Left cardiac atrium (tissue), 4 donors: ENCODE results near the gene LIMS2. TPM values are rescaled to one million over a fixed set of nuclear protein-coding genes. Genes with fewer than 3 reads are reported as not detected.

Experiments used
- ATAC-seq, 2 donors: fragments of 200-7000 bp; cut with Tn5 transposase; one replicate each; pipeline ENCODE4 v1.9.1; 2020; ENCODE audit warnings: mild to moderate bottlenecking in 2 of 2, moderate library complexity in 2 of 2
- DNase-seq: peaks from one replicate; pipeline ENCODE4 v3.0.0-alpha.2; 2020
- intact Hi-C, 2 donors: fragments of 100-400 bp; cut with DNase I; formaldehyde crosslinking; loops; one replicate each; pipeline versions ENCODE4 v1.14.1 to v1.15.1; 2022 to 2023
- total RNA-seq, 2 donors: library from RNA; stranded (reverse); fragmentation: NEBNext Ultra II Directional; extraction: Animal tissue kit (Norgen Biotek cat#: 25700); gene quantifications; one replicate each; pipeline ENCODE4 v1.2.1, GENCODE V29; 2021
- donor health status: DM: no; HTN: yes; CAD: no.
- donor health status: DM: no; HTN: yes; CAD: no; lungs with severe emphysema.
- donor health status: DM: yes; HTN: yes; CAD: no.
- donor health status: Dilated cardiomyopathy.

The LIMS2 gene
- total RNA-seq, 2 donors from 2014 or later: 157 to 204 TPM

DNA sequence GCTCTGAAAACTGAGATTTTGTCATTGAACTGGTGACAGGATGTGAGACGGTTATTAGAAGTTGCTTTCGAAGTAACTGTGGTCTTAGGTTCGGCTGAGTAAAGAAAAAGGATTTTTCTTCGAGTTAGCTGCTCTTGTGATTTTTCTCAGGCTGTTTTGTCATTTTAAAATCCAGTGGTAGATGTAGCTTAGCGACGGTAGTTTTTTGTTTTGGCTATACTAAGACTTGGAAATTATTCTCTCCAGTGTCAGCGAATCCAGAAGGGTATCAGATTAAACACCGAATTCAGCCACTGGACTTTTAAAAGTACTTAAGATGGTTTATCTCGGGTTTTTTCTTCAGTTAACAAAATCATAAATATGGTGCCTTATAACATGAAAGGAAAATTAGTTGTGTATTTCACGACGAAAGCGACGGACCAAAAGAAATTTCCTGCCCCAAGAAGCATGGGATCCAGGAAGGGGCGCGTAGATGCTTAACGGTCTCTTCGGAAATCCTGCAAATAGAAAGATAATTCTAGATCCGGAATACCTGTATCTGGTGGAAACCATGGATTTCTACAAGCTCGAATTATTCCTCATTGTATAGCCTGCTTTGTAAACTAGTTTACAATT lies 27.2 kb upstream of the LIMS2 start:
- intact Hi-C loops: loop anchor here in 1 of 2 donors (5.0 kb wide), 1 partner anchor 175 kb away; the partner anchor contains the start of gene IWS1
- DNase-seq (no peak), ATAC-seq (no peak)

DNA sequence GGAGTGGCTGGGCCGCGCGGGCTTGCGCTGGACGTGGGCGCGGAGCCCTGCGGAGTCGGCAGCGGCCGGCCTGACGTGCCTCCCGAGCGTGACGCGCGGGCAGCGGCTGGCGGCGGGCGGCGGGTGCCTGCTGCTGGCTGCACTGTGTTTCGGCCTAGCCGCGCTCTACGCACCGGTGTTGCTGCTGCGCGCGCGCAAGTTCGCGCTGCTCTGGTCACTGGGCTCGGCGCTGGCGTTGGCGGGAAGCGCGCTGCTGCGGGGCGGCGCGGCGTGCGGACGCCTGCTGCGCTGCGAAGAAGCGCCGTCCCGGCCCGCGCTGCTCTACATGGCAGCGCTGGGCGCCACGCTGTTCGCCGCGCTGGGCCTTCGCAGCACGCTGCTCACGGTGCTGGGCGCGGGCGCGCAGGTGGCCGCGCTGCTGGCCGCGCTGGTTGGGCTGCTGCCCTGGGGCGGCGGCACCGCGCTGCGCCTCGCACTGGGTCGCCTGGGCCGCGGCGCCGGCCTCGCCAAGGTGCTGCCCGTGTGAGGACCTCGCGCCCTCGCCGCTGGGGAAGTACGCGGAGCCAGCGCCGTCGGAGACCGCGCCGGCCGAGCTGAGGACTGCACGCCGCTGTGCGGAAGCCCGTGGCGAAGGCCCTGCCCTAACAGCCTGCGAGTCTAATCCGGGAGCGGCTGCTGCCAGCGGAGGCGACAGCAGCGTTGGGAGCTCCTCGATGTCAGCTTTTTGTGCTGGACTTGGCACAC lies 26.5 kb upstream of the LIMS2 start:
- ATAC-seq: peak; percentile 69 to 77
- intact Hi-C loops: loop anchor here in 1 of 2 donors (5.0 kb wide), 1 partner anchor 175 kb away; the partner anchor contains the start of gene IWS1

DNA sequence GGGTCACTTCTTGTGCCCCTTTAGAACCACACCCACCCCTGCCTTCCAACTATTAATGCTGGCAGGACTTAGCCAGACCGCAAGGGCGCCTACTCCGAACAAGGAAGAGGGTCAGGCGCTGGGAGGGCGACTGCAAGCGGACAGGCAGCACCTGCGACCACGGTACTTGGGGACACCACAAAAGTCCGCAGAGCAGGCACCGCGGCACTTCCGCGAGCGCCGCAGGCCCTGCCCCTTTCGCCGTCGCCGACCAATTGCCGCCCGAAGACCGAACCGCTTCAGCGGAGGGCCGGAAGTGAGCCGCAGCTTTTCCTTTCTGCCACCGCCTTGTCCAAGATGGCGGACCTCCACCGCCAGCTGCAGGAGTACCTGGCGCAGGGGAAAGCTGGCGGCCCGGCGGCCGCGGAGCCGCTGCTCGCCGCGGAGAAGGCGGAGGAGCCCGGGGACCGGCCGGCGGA lies 25.9 kb upstream of the LIMS2 start, which contains the start of gene SFT2D3:
SFT2D3 (plus strand) TSS at position 305 of the 458 bp plus-strand sequence; CDS start at position 337, 32 bp downstream.
- intact Hi-C loops: loop anchor here in 1 of 2 donors (5.0 kb wide), 1 partner anchor 174 kb away; the partner anchor contains the start of gene IWS1
- DNase-seq: peak; percentile 93
- ATAC-seq: peak; percentile 89 to 93

More for the DNA sequence above, 26.5 kb upstream of the LIMS2 start:
- peak; percentile 82 for DNase-seq

DNA sequence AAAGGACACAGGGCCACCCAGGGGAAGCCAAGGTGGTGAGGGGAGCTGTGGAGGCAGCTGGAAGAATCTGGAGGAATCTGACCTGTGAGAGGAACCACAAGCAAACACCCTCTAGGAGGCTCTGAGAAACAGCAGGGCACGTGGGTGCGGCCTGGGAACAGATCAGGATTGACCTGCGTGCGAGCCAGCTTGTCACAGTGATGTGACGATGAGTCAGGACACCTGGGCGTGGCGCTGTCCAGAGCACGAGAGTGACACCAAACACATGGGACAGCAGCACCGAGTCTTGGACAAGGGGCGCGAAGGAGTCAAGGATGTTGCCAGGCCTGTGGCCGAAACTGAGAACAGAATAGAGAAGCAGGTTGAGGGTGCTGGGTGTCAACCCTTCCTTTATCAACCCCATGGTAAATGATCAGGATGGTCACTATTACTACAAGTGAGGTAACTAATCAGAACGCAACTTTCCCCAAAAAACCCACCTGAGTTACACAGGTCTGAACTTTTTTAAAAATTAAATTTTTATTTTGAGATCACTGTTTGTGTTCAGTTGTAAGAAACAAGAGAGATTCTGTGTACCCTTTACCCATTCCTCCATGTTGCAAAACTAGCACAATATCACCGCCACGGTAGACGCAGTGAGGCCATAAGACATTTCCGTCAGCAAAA lies 25.3 kb upstream of the LIMS2 start:
- DNase-seq: peak; percentile 78
- intact Hi-C loops: loop anchor here in 1 of 2 donors (5.0 kb wide), 1 partner anchor 173 kb away; the partner anchor contains the start of gene IWS1
- ATAC-seq: peak; percentile 5 to 62

DNA sequence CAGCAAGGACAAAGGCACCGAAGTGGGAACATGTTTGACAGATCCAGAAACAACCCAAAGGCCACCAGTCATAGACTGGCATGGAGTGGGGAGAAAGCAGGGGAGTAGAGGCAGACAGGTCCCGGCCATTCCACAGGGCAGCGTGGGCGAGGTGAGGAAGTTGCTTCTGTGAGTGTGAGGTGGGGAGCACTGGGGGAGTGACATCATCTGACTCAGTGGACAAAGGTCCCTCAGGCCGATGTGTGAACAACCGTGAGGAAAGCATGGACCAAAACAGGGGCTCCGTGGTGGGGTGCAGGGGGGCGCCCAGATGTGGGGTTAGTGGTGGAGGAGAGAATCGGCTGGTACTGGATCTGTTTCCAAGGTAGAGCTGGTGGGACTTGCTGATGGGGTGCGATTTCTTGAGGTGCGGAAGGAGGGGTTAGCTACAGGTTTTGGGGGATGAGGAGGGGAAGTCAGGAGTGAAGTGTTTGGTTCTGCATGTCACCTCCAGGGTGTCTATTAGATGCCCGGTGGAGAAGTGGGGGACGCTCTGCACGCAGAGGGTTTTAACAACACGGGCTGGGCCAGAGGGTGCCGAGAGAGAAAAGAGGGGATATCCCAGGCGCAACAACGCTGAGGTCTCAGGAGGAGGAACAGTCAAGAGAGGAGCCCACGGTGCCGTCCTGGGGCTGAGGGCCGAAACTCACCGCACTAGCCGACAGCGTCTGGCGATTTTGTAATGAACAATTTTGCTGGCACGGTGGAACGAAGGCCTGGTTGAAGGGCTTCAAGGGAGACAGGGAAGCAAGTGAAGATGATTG lies 23.4 kb upstream of the LIMS2 start:
- ATAC-seq (no peak), DNase-seq (no peak)
- intact Hi-C loops: loop anchor here in 1 of 2 donors (10.0 kb wide), 1 partner anchor 104 kb away; no protein-coding TSS in a partner anchor

DNA sequence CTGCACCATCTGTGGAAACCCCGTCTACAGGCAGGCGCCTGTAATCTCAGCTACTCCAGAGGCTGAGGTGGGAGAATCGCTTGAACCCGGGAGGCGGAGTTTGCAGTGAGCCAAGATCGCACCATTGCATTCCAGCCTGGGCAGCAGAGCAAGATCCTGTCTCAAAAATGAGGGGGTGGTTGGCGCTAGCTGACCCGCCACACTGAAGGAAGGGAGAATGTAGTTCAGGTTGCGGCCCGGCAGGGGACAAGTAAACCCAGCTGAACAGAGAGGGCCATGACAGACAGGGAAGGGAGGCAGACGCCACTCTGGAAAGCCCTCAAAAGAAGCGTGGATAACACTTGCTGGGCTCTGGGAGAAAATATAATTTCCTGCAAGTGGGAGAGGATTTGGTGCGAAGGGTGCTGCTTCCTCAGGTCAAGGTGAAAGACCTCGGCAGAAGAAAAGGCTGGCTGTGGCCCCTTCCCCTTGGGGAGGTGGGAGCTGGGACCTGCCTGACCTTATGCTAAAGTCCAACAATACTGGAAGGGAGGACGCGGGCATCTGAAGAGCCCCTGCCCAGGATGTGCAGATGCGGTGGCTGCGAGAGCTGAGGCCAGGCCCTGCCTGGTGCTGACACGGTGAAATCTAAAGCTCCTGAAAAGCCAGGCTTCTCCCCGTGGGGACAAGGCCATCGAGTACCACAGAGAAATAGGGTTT lies 22.3 kb upstream of the LIMS2 start:
- no peak for DNase-seq
- no peak for ATAC-seq
- intact Hi-C loops: loop anchor here in 1 of 2 donors (10.0 kb wide), 1 partner anchor 103 kb away; no protein-coding TSS in a partner anchor

DNA sequence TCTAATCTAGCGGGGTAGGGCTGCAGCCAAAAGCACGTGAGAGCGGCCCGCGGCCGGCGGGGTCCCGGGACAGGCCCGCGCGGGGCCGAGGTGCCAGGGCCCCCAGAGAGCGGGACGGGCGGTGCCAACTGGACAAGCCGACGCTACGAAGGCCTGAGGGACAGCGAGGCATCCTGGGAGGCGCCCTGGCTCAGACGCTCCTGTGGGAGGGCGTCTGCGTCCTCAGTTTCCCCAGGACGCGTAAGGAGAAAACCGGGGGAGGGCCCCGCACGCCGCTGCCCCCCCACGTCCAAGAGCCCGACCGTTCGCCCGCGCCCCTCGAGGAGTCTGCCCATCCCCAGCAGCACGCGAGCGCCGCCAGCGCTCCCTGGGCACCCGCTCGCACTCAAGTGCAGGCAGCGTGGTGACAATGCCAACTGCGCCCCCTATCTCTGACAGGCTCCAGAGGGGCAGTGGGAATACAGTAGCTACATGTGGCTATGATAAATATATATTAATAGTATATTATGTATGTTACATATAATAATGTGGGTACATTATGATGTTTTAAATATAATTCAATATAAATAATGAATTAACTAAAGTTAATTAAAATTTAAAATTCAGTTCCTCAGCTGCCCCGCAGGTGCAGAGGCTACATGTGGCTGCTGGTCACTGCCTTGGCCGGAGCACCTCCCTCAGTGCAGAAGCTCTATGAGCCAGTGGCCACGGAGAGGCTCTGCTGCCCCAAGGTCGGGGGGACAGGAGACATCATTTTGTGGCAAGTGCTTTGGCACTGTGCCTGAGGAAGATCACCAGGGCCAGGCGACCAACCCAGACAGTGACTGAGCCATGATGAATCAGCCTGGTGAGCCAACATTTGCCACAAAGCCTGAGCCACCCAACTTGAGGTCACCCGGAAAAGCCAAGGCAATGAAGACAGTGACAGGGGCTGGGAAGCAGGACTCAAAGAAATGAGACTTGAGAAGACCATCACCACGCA lies 20.5 kb upstream of the LIMS2 start:
- ATAC-seq: peak; percentile 78 to 85
- peak; percentile 85 for DNase-seq
- intact Hi-C loops: loop anchor here in 1 of 2 donors (10.0 kb wide), 1 partner anchor 101 kb away; no protein-coding TSS in a partner anchor

DNA sequence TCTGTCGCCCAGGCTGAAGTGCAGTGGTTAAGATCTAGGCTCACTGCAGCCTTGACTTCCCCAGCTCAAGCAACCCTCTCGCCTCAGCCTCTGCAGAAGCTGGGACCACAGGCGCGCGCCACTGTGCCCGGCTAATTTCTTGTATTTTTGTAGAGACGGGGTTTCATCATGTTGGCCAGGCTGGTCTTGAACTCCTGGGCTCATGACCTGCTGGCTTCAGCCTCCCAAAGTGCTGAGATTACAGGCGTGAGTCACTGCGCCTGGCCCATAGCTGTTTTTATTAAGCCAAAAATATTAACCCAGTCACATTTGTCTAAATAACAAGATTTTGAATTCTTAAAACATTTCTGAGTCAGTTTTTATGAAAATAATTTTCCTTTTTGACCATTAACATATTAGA lies 19.7 kb upstream of the LIMS2 start:
- ATAC-seq: peak; percentile 56
- intact Hi-C loops: loop anchor here in 1 of 2 donors (10.0 kb wide), 1 partner anchor 100 kb away; no protein-coding TSS in a partner anchor
- peak; percentile 64 for DNase-seq

DNA sequence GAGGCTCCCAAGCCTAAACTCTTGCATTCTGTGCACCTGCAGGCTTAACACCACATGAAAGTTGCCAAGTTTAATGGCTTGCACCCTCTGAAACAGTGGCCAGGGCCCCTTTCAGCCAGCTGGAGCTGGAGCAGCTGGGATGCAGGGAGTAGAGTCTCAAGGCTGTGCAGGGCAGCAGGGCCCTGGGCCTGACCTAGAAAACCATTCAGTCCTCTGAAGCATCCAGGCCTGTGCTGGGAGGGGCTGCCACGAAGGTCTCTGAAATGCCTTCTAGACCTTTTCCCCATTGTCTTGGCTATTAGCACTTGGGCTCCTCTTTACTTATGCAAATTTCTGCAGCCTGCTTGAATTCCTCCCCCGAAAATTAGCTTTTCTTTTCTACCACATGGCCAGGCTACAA lies 15.4 kb upstream of the LIMS2 start:
- no peak for ATAC-seq
- no peak for DNase-seq
- intact Hi-C loops: loop anchor here in 1 of 2 donors (10.0 kb wide), 1 partner anchor 96 kb away; no protein-coding TSS in a partner anchor

DNA sequence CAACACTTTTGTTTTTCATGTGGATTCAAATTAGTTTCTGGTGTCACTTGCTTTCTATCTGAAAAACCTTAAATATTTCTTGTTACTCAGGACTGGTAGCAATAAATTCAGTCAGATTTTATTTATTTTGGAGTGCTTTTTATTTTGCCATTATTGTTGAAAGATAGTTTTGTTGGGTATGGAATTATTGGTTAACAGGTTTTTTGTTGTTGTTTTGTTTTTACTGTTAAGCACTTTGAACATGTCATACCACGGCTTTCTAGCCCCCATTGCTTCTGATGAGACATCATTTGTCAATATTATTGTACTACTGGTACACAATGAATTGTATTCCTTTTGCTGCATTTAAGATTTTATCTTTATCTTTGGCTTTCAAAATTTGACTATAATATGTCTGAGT lies 13.1 kb upstream of the LIMS2 start:
- intact Hi-C loops: no loop called here

DNA sequence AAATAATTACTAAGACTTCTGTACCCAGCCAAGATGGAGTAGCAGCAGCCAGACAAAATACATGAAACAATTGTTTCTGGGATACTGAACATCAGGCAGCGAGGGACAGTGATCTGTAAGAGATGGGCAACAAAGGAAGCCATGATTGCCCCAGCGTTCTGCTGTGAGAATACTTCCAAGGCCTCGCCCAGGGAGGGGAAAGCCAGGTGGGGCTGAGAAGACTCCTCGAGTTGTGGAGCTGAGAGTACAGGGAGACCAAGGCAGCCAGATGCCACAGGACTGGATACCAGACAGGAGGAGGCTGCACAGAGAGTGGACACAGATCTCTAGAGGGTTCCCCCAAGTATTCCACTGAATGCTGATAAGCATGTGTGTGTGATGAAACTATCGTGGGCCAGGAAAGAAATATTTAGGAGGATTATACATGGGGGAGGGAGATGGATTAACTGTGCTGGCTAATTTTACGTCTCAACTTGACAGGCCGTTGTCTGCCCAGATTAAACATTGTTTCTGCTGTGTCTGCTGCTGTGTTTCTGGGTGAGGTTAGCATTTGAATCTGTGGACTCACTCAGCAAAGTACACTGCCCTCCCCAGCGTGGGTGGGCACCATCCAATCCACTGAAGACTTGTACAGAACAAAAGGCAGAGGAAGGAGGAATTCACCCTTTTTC lies 10.2 kb upstream of the LIMS2 start:
- intact Hi-C loops: no loop called here
- DNase-seq (no peak), ATAC-seq (peak; percentile 34 to 44)

More for the DNA sequence above, 13.1 kb upstream of the LIMS2 start:
- DNase-seq: no peak
- ATAC-seq: no peak

DNA sequence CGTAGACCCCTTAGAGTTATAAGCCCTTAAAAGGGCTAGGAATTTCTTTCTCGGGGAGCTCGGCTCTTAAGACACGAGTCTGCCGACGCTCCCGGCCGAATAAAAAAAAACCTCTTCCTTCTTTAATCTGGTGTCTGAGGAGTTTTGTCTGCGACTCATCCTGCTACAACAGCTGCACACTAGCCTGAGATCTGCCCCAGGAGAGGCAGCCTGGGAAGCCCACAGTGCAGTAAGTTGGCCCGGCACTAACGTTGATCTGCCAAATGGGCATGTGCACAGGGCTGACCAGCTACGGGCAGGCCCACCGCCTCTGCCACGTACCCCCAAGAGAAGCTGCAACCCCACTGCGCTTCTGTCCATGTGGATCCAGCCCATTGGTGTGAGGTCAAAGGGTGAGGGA lies 8.4 kb upstream of the LIMS2 start:
- intact Hi-C loops: no loop called here
- ATAC-seq: peak in 1 of 2 donors; percentile 78
- no peak for DNase-seq

DNA sequence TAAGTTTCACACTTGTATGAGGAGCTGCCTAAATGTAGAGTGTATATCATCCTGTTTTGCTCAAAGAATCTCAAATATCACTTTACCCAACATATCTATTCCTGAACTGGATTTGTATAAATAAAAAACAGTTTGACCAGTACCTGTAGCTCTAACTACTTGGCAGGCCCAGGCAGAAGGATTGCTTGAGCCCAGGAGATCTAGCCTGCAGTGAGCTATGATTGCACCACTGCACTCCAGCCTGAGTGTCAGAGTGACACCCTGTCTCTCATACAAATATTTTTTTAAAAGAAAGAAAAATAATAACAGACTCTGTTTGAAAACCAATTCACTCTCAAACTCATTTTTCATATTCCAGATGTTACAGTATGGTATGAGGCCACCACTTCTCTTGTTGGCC lies 7.7 kb upstream of the LIMS2 start:
- no peak for ATAC-seq
- intact Hi-C loops: no loop called here
- no peak for DNase-seq

DNA sequence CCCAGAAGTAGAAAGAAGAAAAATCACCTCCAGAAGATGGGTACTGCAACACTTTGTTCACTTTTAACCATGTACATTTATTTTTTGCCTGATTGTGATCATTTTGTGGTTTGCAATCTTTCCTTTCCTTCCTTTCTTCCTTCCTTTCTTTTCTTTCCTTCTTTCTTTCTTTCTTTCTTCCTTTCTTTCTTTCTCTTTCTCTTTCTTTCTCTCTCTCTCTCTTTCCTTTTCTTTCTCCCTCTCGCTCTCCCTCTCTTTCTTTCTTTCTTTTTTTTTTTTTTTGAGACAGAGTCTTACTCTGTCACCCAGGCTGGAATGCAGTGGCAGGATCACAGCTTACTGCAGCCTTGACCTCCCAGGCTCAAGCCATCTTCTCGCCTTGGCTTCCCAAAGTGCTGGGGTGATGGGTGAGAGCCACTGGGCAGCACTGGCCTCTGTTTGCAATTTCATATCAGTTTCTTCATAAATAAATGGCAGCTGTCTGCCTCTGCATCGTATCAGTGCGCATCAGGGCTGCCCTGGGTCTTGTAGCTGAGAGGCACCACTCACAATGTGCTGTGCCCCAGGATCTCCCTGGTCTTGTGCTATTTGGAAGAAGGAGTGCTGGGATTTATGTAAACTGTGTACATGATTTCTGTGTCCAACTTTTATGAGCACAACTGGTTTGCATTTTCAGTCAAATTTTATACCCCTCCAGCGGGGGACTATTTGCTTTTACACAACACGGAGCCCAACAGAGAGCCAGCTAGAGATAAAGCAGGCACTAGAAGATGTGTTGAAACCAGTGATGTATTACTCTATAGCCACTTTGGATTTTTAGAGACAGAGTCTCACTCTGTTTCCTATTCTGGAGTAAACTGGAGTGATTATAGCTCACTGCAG lies 6.9 kb upstream of the LIMS2 start:
- intact Hi-C loops: no loop called here
- ATAC-seq (no peak), DNase-seq (no peak)

DNA sequence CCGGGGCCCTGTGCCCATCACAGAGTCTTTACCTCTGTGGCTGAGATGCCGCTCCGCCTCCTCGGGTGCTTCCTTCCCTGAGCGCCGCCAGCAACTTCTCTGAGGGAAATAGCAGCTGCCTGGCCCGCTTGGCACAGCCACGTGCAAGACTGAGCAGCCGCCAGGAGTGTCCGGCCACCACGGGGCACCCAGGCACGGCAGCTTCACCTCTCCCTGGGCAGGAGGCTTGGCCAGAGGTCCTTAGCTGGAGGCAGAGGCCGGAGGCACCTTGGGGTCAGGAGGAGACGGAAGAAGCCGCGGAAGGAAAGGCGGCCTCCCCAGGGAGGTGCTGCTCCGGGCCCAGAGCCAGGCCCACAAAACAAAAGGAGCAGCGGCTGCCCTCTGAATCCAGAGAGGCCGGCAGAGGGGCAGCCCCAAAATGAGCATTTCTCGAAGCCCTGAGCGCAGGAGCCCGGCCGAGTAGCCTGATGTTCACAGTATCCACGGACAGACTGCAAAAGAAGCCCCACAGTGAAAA lies 6.0 kb upstream of the LIMS2 start:
- ATAC-seq: peak; percentile 49 to 56
- peak; percentile 66 for DNase-seq
- intact Hi-C loops: no loop called here
